ENCODE data around the gene PKD1L1. TPM values are rescaled to one million over a fixed set of nuclear protein-coding genes. Genes with fewer than 3 reads are reported as not detected.

The PKD1L1 gene
- polyA plus RNA-seq, 1 donor from 2014 or later: 2.0 TPM

GRCh38 chr7:47819607-47819920 lies 128.7 kb downstream of the PKD1L1 start:
- Histone ChIP-seq H3K79me2 (replicated peaks; ENCODE audit: insufficient read depth, low read length) (no peaks in the 10 kb centered on the region), H2AFZ (ENCODE audit: low read depth, low read length) (no peak overlapping the region), H3K36me3 (ENCODE audit: insufficient read depth, low read length) (no peaks in the 10 kb centered on the region), H3K4me3 (ENCODE audit: low read length) (no peak overlapping the region), H4K20me1 (ENCODE audit: insufficient read depth) (no peaks in the 10 kb centered on the region), H3K9me3 (ENCODE audit: low read length) (no peaks in the 10 kb centered on the region), H3F3A (ENCODE audit: insufficient read depth, low read length, poor library complexity, severe bottlenecking) (no peaks in the 10 kb centered on the region), H3K9me2 (ENCODE audit: insufficient read depth, low read length) (no peaks in the 10 kb centered on the region), H3K4me2 (ENCODE audit: low read length) (no peak overlapping the region), H3K27ac (ENCODE audit: low read length) (no peak overlapping the region), H3K9ac (ENCODE audit: low read length) (no peak overlapping the region), H3K27me3 (ENCODE audit: insufficient read depth, low read depth, low read length) (no peaks in the 10 kb centered on the region)
- no peak for TF ChIP-seq MXI1 (conservative IDR thresholded peaks at IDR 0.05; ENCODE audit: poor library complexity, severe bottlenecking)
- no peak for TF ChIP-seq POLR2AphosphoS5 (IDR thresholded peaks at IDR 0.05)
- TF ChIP-seq CTCF (IDR thresholded peaks at IDR 0.05; ENCODE audit: poor library complexity, severe bottlenecking): no peak
- no peak for TF ChIP-seq EZH2 (IDR thresholded peaks at IDR 0.05; ENCODE audit: borderline replicate concordance, insufficient read depth, low read length, poor library complexity, severe bottlenecking)
- TF ChIP-seq TAF1 (IDR thresholded peaks at IDR 0.05; ENCODE audit: low read depth): no peak
- TF ChIP-seq EP300 (conservative IDR thresholded peaks at IDR 0.05; ENCODE audit: poor library complexity, severe bottlenecking): no peak
- no peak for TF ChIP-seq RAD21 (conservative IDR thresholded peaks at IDR 0.05)
- TF ChIP-seq REST (IDR thresholded peaks at IDR 0.05; ENCODE audit: borderline replicate concordance): no peak
- no peak for TF ChIP-seq SMC3 (conservative IDR thresholded peaks at IDR 0.05; ENCODE audit: poor library complexity)

GRCh38 chr7:47818796-47819606 lies 129.3 kb downstream of the PKD1L1 start:
- H3K27ac ChIP-seq (ENCODE audit: low read length): no peak overlapping the region
- no peak overlapping the region for H2AFZ ChIP-seq (ENCODE audit: low read depth, low read length)
- TF ChIP-seq EZH2 (IDR thresholded peaks at IDR 0.05; ENCODE audit: borderline replicate concordance, insufficient read depth, low read length, poor library complexity, severe bottlenecking) (no peak), TAF1 (IDR thresholded peaks at IDR 0.05; ENCODE audit: low read depth) (no peak), CTCF (IDR thresholded peaks at IDR 0.05; ENCODE audit: poor library complexity, severe bottlenecking) (peak; percentile 97), REST (IDR thresholded peaks at IDR 0.05; ENCODE audit: borderline replicate concordance) (no peak), SMC3 (conservative IDR thresholded peaks at IDR 0.05; ENCODE audit: poor library complexity) (peak; percentile 97), MXI1 (conservative IDR thresholded peaks at IDR 0.05; ENCODE audit: poor library complexity, severe bottlenecking) (no peak), RAD21 (conservative IDR thresholded peaks at IDR 0.05) (peak; percentile 97), POLR2AphosphoS5 (IDR thresholded peaks at IDR 0.05) (no peak), EP300 (conservative IDR thresholded peaks at IDR 0.05; ENCODE audit: poor library complexity, severe bottlenecking) (no peak)
- H3K79me2 ChIP-seq (replicated peaks; ENCODE audit: insufficient read depth, low read length): no peaks in the 10 kb centered on the region
- H3K36me3 ChIP-seq (ENCODE audit: insufficient read depth, low read length): no peaks in the 10 kb centered on the region
- H3K27me3 ChIP-seq (ENCODE audit: insufficient read depth, low read depth, low read length): no peaks in the 10 kb centered on the region
- no peaks in the 10 kb centered on the region for H3F3A ChIP-seq (ENCODE audit: insufficient read depth, low read length, poor library complexity, severe bottlenecking)
- H3K9me2 ChIP-seq (ENCODE audit: insufficient read depth, low read length): no peaks in the 10 kb centered on the region
- H3K4me3 ChIP-seq (ENCODE audit: low read length): no peak overlapping the region
- H3K4me2 ChIP-seq (ENCODE audit: low read length): no peak overlapping the region
- no peaks in the 10 kb centered on the region for H3K9me3 ChIP-seq (ENCODE audit: low read length)
- no peak overlapping the region for H3K9ac ChIP-seq (ENCODE audit: low read length)
- no peaks in the 10 kb centered on the region for H4K20me1 ChIP-seq (ENCODE audit: insufficient read depth)

All from neural cell (in vitro differentiated cells).